ENCODE data around the gene RORC. TPM values are rescaled to one million over a fixed set of nuclear protein-coding genes. Genes with fewer than 3 reads are reported as not detected.
A peak's percentile ranks its signal among the peaks of the same experiment; 100 is the strongest.

Gene RORC
- total RNA-seq, 1 donor from 2014 or later: 8.9 TPM

DNA sequence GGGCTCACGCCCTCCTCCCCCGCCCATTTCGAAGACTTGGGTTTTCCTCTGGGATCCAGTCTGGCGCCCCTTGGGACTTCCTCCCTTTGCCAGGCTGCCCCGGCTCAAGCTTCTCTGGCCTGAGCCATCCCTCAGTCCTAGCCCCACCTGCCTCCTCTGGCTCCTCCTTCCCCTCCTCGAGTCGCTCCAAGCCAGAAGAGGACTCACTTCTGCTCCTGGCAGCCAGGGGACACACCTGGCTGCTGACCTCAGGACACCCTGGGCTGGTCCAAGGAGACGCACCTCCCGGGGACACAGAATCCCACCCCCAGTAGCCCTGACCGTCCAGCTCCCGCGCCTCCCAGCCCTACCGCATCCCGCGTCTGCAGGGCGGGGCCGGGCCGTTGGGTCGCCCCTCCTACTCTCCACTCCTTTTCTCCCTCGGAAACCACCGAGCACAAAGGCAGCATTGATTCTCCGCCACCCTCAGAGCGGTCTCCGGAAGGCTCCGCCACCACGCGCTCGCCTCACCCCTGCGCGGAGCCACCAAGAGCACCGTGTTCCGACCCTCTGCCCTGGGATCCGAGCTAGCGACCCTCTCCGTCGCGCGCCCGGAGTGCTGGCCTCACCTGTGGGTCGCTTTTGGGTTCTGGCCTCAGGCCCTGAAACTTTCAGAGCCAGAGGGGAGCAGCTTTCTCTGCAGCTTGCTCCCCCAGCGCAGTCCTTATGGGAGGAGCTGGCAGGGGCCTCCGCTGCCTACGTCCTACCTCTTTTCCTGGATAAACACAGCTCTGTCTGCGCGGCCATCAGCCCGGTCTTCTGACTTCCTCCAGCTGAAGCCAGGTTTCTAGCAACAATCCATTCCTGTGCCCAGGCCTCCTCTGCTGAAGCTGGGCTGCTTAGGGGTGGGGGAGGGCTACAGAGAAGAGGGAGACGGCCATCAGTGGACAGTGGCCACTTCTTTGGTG, 8.1 kb upstream of the RORC start, which contains the start of gene C2CD4D:
TSS of gene C2CD4D (minus strand) at position 364 of the 947 bp plus-strand sequence. CDS start 831 bp downstream, outside the sequence.
- Histone ChIP-seq H3K27ac (ENCODE audit: low read depth, low read length) (no peak within 1 kb of the TSS), H3K4me1 (ENCODE audit: control insufficient read depth in 3 of 3, insufficient read depth in 3 of 3, low read length in 3 of 3) (peaks cover 8 to 20% (median 14%) of the 10 kb centered on the region in 3 donors), H3K36me3 (ENCODE audit: control insufficient read depth in 3 of 3, insufficient read depth in 3 of 3, low read length in 3 of 3) (no peaks in the 10 kb centered on the region), H3K4me3 (ENCODE audit: low read length in 3 of 3) (peak within 1 kb of the TSS; percentile 23 to 58 (median 49)), H3K9ac (ENCODE audit: low read depth in 1 of 3, low read length in 3 of 3) (peak within 1 kb of the TSS in 1 of 3 donors; percentile 10), H3K9me3 (ENCODE audit: control insufficient read depth in 3 of 3, low read length in 3 of 3) (no peaks in the 10 kb centered on the region), H3K27me3 (ENCODE audit: control insufficient read depth in 3 of 3, insufficient read depth in 3 of 3, low read length in 3 of 3) (peaks cover 19 to 44% (median 34%) of the 10 kb centered on the region in 3 donors)

DNA sequence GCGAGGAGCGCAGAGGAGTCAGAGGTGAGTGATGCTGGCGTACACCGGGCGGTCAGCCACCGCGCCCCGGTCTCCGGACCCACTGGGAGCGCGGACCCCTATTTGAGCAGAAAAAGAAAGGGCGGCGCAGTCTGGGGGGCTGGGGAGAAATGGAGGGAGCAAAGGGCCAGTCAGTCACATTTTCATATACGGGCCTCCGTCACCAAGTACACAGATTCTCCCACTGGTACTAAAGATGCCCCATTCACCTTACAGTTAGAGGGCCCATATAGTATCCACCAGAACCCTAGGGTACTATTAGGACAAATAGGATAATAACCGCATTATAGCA, 7.4 kb upstream of the RORC start:
- no peak overlapping the region for H3K27ac ChIP-seq (ENCODE audit: low read depth, low read length)
- no peaks in the 10 kb centered on the region for H3K36me3 ChIP-seq (ENCODE audit: control insufficient read depth in 3 of 3, insufficient read depth in 3 of 3, low read length in 3 of 3)
- peaks cover 8 to 24% (median 14%) of the 10 kb centered on the region in 3 donors for H3K4me1 ChIP-seq (ENCODE audit: control insufficient read depth in 3 of 3, insufficient read depth in 3 of 3, low read length in 3 of 3)
- peak overlapping the region in 1 of 3 donors; percentile 10 for H3K9ac ChIP-seq (ENCODE audit: low read depth in 1 of 3, low read length in 3 of 3)
- peaks cover 19 to 40% (median 34%) of the 10 kb centered on the region in 3 donors for H3K27me3 ChIP-seq (ENCODE audit: control insufficient read depth in 3 of 3, insufficient read depth in 3 of 3, low read length in 3 of 3)
- H3K4me3 ChIP-seq (ENCODE audit: low read length in 3 of 3): peak overlapping the region in 2 of 3 donors; percentile 49 to 58
- no peaks in the 10 kb centered on the region for H3K9me3 ChIP-seq (ENCODE audit: control insufficient read depth in 3 of 3, low read length in 3 of 3)

DNA sequence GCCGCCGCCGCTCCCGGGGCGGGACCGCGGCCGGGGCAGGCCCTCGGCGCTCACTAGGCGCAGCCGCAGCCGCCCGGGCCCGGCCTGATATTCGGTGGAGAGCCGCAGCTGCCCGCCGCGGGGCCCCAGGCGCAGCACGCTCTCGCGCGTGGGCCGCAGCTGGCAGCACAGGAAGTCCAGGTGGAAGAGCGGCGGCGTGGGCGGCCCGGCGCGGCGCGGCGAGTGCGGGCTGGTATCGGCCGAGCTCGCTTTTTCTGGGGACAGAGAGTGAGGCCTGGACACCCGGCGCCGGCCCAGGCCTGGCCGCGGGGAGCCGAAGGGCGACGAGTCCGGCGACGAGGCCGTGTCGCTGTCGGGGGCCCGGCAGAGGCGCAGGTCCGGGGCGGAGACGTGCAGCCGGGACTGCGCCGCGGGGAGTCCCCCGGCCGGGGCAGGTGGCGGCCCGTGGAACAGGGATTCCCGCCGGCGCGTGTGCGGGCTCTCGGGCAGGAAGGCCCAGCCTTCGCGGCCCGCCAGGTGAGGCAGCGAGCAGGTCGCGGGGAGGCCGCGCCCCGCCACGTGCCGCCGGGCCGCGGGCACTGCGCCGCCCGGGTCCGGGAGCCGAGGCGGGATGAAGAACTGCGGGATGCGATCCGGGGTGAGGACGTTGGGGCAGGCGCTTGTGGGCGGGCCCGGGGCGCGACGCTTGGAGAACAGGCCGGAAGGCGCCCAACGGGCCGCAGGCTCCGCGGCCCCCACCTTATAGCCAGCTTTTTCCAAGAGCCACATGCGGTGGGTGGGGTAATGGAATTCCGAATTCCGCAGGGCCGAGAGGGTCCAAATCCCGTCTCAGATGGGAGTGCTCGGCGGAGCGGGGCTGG, 6.8 kb upstream of the RORC start:
- Histone ChIP-seq H3K27me3 (ENCODE audit: control insufficient read depth in 3 of 3, insufficient read depth in 3 of 3, low read length in 3 of 3) (peaks cover 19 to 40% (median 34%) of the 10 kb centered on the region in 3 donors), H3K36me3 (ENCODE audit: control insufficient read depth in 3 of 3, insufficient read depth in 3 of 3, low read length in 3 of 3) (no peaks in the 10 kb centered on the region), H3K27ac (ENCODE audit: low read depth, low read length) (no peak overlapping the region), H3K9me3 (ENCODE audit: control insufficient read depth in 3 of 3, low read length in 3 of 3) (no peaks in the 10 kb centered on the region), H3K9ac (ENCODE audit: low read depth in 1 of 3, low read length in 3 of 3) (peak overlapping the region in 1 of 3 donors; percentile 60), H3K4me3 (ENCODE audit: low read length in 3 of 3) (peak overlapping the region in 2 of 3 donors; percentile 49 to 58), H3K4me1 (ENCODE audit: control insufficient read depth in 3 of 3, insufficient read depth in 3 of 3, low read length in 3 of 3) (peaks cover 9 to 30% (median 19%) of the 10 kb centered on the region in 3 donors)

DNA sequence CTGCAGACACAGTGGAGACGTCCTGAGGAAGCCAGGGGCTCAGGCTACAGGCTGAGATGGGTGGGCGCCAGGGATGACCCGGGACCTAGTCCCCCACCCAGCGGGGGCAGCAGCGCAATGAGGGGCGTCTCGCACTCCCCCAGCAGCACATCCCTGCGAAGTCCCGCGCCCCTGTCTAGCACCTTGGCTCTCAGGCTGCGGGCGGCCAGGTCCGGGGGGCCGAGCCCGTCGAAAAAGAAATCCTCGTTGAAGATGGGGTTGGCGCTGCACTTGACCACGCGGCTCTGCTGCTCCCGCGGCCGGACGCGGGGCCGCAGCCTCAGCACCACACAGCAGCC, 6.3 kb upstream of the RORC start:
- Histone ChIP-seq H3K9me3 (ENCODE audit: control insufficient read depth in 3 of 3, low read length in 3 of 3) (no peaks in the 10 kb centered on the region), H3K27me3 (ENCODE audit: control insufficient read depth in 3 of 3, insufficient read depth in 3 of 3, low read length in 3 of 3) (peaks cover 19 to 40% (median 34%) of the 10 kb centered on the region in 3 donors), H3K9ac (ENCODE audit: low read depth in 1 of 3, low read length in 3 of 3) (peak overlapping the region in 1 of 3 donors; percentile 60), H3K4me3 (ENCODE audit: low read length in 3 of 3) (peak overlapping the region in 2 of 3 donors; percentile 49 to 58), H3K4me1 (ENCODE audit: control insufficient read depth in 3 of 3, insufficient read depth in 3 of 3, low read length in 3 of 3) (peaks cover 15 to 35% (median 24%) of the 10 kb centered on the region in 3 donors), H3K27ac (ENCODE audit: low read depth, low read length) (no peak overlapping the region), H3K36me3 (ENCODE audit: control insufficient read depth in 3 of 3, insufficient read depth in 3 of 3, low read length in 3 of 3) (no peaks in the 10 kb centered on the region)

DNA sequence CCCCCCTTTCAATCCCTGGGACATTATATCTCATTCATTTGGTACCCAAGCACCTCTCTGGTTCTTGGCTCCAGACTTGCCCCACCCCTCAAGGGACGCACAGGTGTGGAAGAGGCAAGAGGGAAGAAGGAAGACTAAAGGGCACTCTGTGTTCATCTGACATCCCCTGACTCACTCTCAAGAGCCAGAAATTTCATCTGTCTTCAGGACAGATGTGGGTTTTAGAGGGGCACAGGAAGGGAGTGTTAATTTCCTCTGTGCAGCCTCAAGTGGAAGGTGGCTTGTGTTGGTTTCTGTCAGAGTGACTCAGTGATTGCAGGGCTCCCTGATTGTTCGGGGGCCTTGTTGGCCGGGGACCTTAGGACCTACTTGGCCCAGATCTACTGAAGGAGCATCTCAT, 5.6 kb upstream of the RORC start:
- Histone ChIP-seq H3K9me3 (ENCODE audit: control insufficient read depth in 3 of 3, low read length in 3 of 3) (no peaks in the 10 kb centered on the region), H3K4me1 (ENCODE audit: control insufficient read depth in 3 of 3, insufficient read depth in 3 of 3, low read length in 3 of 3) (peaks cover 20 to 42% (median 29%) of the 10 kb centered on the region in 3 donors), H3K27me3 (ENCODE audit: control insufficient read depth in 3 of 3, insufficient read depth in 3 of 3, low read length in 3 of 3) (peaks cover 19 to 40% (median 34%) of the 10 kb centered on the region in 3 donors), H3K36me3 (ENCODE audit: control insufficient read depth in 3 of 3, insufficient read depth in 3 of 3, low read length in 3 of 3) (no peaks in the 10 kb centered on the region), H3K4me3 (ENCODE audit: low read length in 3 of 3) (no peak overlapping the region), H3K27ac (ENCODE audit: low read depth, low read length) (no peak overlapping the region), H3K9ac (ENCODE audit: low read depth in 1 of 3, low read length in 3 of 3) (no peak overlapping the region)

DNA sequence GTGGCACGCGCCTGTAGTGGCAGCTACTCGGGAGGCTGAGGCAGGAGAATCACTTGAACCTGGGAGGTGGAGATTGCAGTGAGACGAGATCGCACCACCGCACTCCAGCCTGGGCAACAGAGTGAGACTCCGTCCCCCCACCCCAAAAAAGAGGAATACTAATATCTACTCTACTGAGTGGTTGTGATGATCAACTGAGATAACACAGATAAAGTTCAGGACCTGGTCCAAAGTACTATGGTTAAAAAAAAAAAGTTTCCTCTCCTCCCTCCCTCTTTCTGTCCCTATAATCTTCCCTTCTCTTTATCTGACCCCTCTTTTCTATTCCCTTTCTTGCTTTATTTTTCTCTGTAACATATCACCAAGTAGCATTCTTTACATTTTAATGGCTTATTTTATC, 4.0 kb upstream of the RORC start:
- no peak overlapping the region for H3K9ac ChIP-seq (ENCODE audit: low read depth in 1 of 3, low read length in 3 of 3)
- peaks cover 0 to 2% (median 0%) of the 10 kb centered on the region in 3 donors for H3K36me3 ChIP-seq (ENCODE audit: control insufficient read depth in 3 of 3, insufficient read depth in 3 of 3, low read length in 3 of 3)
- peaks cover 19 to 34% (median 33%) of the 10 kb centered on the region in 3 donors for H3K27me3 ChIP-seq (ENCODE audit: control insufficient read depth in 3 of 3, insufficient read depth in 3 of 3, low read length in 3 of 3)
- H3K4me3 ChIP-seq (ENCODE audit: low read length in 3 of 3): no peak overlapping the region
- H3K9me3 ChIP-seq (ENCODE audit: control insufficient read depth in 3 of 3, low read length in 3 of 3): no peaks in the 10 kb centered on the region
- peaks cover 25 to 57% (median 38%) of the 10 kb centered on the region in 3 donors for H3K4me1 ChIP-seq (ENCODE audit: control insufficient read depth in 3 of 3, insufficient read depth in 3 of 3, low read length in 3 of 3)
- no peak overlapping the region for H3K27ac ChIP-seq (ENCODE audit: low read depth, low read length)

DNA sequence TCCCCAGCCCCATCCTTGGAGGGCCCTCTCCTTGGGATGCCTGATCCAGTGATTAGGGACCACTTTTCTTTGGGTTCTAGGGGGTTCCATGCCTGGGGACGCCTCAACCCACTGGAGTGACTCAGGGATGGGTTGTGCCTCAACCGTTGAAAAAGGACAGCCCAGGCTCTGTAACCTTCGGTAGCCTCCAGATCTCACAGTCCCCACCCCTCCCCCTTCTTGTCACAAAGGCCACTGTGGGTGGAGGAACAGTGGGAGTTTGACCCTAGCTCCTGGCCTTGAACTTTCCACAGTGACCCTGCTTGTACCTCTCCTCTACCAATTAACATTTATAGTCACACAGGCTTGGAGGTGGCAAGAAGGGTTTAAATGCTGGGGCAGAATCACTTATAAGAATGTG, 2.6 kb upstream of the RORC start:
- Histone ChIP-seq H3K27me3 (ENCODE audit: control insufficient read depth in 3 of 3, insufficient read depth in 3 of 3, low read length in 3 of 3) (peaks cover 13 to 23% (median 19%) of the 10 kb centered on the region in 3 donors), H3K4me3 (ENCODE audit: low read length in 3 of 3) (no peak overlapping the region), H3K36me3 (ENCODE audit: control insufficient read depth in 3 of 3, insufficient read depth in 3 of 3, low read length in 3 of 3) (peaks cover 0 to 2% (median 0%) of the 10 kb centered on the region in 3 donors), H3K9ac (ENCODE audit: low read depth in 1 of 3, low read length in 3 of 3) (peak overlapping the region in 1 of 3 donors; percentile 45), H3K27ac (ENCODE audit: low read depth, low read length) (no peak overlapping the region), H3K4me1 (ENCODE audit: control insufficient read depth in 3 of 3, insufficient read depth in 3 of 3, low read length in 3 of 3) (peaks cover 36 to 65% (median 44%) of the 10 kb centered on the region in 3 donors), H3K9me3 (ENCODE audit: control insufficient read depth in 3 of 3, low read length in 3 of 3) (no peaks in the 10 kb centered on the region)

DNA sequence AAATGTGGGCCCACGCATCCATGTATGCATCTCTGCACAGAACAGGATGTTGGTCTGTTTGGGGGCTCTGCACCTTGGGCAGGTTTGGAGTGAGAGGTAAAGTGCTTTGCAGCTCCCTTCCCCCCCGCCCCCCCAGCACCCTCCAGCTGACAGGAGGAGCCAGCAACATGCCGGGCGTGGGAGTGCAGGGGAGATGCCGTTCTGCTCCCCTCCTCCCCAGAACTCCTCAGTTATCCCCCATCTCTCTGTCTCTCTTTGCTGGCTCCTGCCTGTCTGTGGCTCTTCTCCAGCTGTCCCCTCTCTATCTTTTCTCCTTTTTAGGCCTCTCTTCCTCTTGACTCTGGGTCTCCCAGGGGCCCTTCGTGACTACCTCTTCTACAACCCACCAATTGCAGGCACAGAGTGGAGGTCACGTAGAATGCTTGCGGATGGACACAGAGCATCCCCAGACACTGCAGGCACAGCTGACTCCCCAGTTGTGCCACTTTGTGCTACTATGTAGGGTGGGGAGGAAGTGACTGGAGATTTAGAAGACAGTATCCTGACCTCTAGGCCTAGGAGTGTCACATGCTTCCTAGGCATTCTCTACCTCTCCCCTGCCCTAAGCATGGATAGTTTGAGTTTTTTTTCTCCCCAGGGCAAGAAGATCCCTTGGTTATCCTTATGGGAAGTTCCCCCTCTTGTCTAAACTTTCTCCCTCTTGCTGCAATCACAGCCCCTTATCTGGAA, 1.7 kb upstream of the RORC start:
- H3K27me3 ChIP-seq (ENCODE audit: control insufficient read depth in 3 of 3, insufficient read depth in 3 of 3, low read length in 3 of 3): peaks cover 7 to 14% (median 13%) of the 10 kb centered on the region in 3 donors
- H3K36me3 ChIP-seq (ENCODE audit: control insufficient read depth in 3 of 3, insufficient read depth in 3 of 3, low read length in 3 of 3): peaks cover 0 to 3% (median 2%) of the 10 kb centered on the region in 3 donors
- peak overlapping the region; percentile 24 to 38 (median 35) for H3K4me3 ChIP-seq (ENCODE audit: low read length in 3 of 3)
- H3K9ac ChIP-seq (ENCODE audit: low read depth in 1 of 3, low read length in 3 of 3): peak overlapping the region; percentile 23 to 76 (median 63)
- H3K9me3 ChIP-seq (ENCODE audit: control insufficient read depth in 3 of 3, low read length in 3 of 3): no peaks in the 10 kb centered on the region
- peak overlapping the region; percentile 96 for H3K27ac ChIP-seq (ENCODE audit: low read depth, low read length)
- peaks cover 42 to 68% (median 50%) of the 10 kb centered on the region in 3 donors for H3K4me1 ChIP-seq (ENCODE audit: control insufficient read depth in 3 of 3, insufficient read depth in 3 of 3, low read length in 3 of 3)

DNA sequence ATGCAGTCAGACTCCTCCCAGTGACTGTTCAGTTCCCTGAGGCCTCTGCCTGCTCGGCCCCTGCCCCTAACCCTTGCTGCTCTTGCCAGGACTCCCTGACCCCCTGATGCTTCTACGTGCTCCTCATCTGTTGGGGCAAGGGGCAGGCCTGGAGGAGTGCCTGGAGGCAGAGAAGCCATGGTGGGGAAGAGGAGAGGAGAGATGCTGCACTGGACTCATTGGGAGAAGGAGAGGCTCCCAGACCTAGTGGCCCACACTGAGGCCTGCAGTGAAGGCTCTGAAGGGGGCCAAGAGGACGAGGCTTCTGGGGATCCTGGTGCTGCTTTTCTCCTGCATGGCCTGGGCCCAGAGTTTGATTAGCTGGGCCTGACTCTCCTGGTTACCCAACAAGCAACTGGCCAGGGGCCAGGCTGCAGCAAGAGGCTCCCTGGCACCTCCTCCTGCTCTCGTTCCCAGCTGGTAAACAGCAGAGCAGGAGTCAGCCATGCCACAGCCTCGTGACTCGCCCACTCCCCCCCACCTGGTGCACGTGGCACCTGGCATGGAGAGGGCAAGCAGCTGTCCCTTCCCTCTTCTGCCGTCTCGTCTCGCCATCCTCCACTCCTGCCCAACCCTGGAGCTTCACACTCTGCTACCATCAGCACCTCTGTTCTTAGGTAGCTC, 847 bp upstream of the RORC start:
- H3K4me3 ChIP-seq (ENCODE audit: low read length in 3 of 3): peak overlapping the region; percentile 38 to 87 (median 85)
- H3K27me3 ChIP-seq (ENCODE audit: control insufficient read depth in 3 of 3, insufficient read depth in 3 of 3, low read length in 3 of 3): peaks cover 4 to 8% (median 5%) of the 10 kb centered on the region in 3 donors
- peak overlapping the region; percentile 96 for H3K27ac ChIP-seq (ENCODE audit: low read depth, low read length)
- H3K9me3 ChIP-seq (ENCODE audit: control insufficient read depth in 3 of 3, low read length in 3 of 3): no peaks in the 10 kb centered on the region
- H3K4me1 ChIP-seq (ENCODE audit: control insufficient read depth in 3 of 3, insufficient read depth in 3 of 3, low read length in 3 of 3): peaks cover 41 to 69% (median 53%) of the 10 kb centered on the region in 3 donors
- H3K9ac ChIP-seq (ENCODE audit: low read depth in 1 of 3, low read length in 3 of 3): peak overlapping the region; percentile 27 to 100 (median 40)
- peaks cover 4 to 7% (median 6%) of the 10 kb centered on the region in 3 donors for H3K36me3 ChIP-seq (ENCODE audit: control insufficient read depth in 3 of 3, insufficient read depth in 3 of 3, low read length in 3 of 3)

Data from skeletal muscle tissue (tissue), 4 donors.